Measurements from ENCODE around the gene MCTS1. TPM values are rescaled to one million over a fixed set of nuclear protein-coding genes. Genes with fewer than 3 reads are reported as not detected.
"Not testable (repeated sequence)": the region's sequence is repeated elsewhere in the genome, so short reads cannot be mapped to it uniquely, and the experiment has no call there.

The MCTS1 gene
- total RNA-seq, 1 donor from 2014 or later: 34.7 TPM

- TF ChIP-seq CTCF (IDR thresholded peaks at IDR 0.05; ENCODE audit: unreplicated experiment): no peak
- Mint-ChIP-seq H3K4me3 (ENCODE audit: unreplicated experiment) (no peak overlapping the region), H3K27ac (ENCODE audit: unreplicated experiment) (no peak overlapping the region), H3K36me3 (ENCODE audit: low read depth, unreplicated experiment) (no peaks in the 10 kb centered on the region), H3K27me3 (ENCODE audit: unreplicated experiment) (peaks cover 2% of the 10 kb centered on the region), H3K9me3 (ENCODE audit: unreplicated experiment) (no peaks in the 10 kb centered on the region), H3K4me1 (ENCODE audit: unreplicated experiment) (peaks cover 9% of the 10 kb centered on the region)
- no peak for DNase-seq (ENCODE audit: low spot score)
Measured at GRCh38 chrX:120566817-120567216, 37.1 kb upstream of the MCTS1 start.

- H3K27me3 Mint-ChIP-seq (ENCODE audit: unreplicated experiment): no peaks in the 10 kb centered on the region
- no peak overlapping the region for H3K4me3 Mint-ChIP-seq (ENCODE audit: unreplicated experiment)
- DNase-seq (ENCODE audit: low spot score): no peak
- no peaks in the 10 kb centered on the region for H3K4me1 Mint-ChIP-seq (ENCODE audit: unreplicated experiment)
- H3K9me3 Mint-ChIP-seq (ENCODE audit: unreplicated experiment): no peaks in the 10 kb centered on the region
- TF ChIP-seq CTCF (IDR thresholded peaks at IDR 0.05; ENCODE audit: unreplicated experiment): no peak
- no peaks in the 10 kb centered on the region for H3K36me3 Mint-ChIP-seq (ENCODE audit: low read depth, unreplicated experiment)
- no peak overlapping the region for H3K27ac Mint-ChIP-seq (ENCODE audit: unreplicated experiment)
Measured at GRCh38 chrX:120568035-120568434, 35.9 kb upstream of the MCTS1 start.

GRCh38 chrX:120568609-120569008 is 35.3 kb upstream of the MCTS1 start:
- no peaks in the 10 kb centered on the region for H3K4me1 Mint-ChIP-seq (ENCODE audit: unreplicated experiment)
- no peak overlapping the region for H3K27ac Mint-ChIP-seq (ENCODE audit: unreplicated experiment)
- H3K27me3 Mint-ChIP-seq (ENCODE audit: unreplicated experiment): no peaks in the 10 kb centered on the region
- H3K4me3 Mint-ChIP-seq (ENCODE audit: unreplicated experiment): no peak overlapping the region
- no peak for DNase-seq (ENCODE audit: low spot score)
- H3K9me3 Mint-ChIP-seq (ENCODE audit: unreplicated experiment): no peaks in the 10 kb centered on the region
- H3K36me3 Mint-ChIP-seq (ENCODE audit: low read depth, unreplicated experiment): no peaks in the 10 kb centered on the region
- no peak for TF ChIP-seq CTCF (IDR thresholded peaks at IDR 0.05; ENCODE audit: unreplicated experiment)

GRCh38 chrX:120570011-120570600 is 33.8 kb upstream of the MCTS1 start:
- no peak overlapping the region for H3K27ac Mint-ChIP-seq (ENCODE audit: unreplicated experiment)
- H3K9me3 Mint-ChIP-seq (ENCODE audit: unreplicated experiment): no peaks in the 10 kb centered on the region
- TF ChIP-seq CTCF (IDR thresholded peaks at IDR 0.05; ENCODE audit: unreplicated experiment): no peak
- H3K4me3 Mint-ChIP-seq (ENCODE audit: unreplicated experiment): no peak overlapping the region
- H3K36me3 Mint-ChIP-seq (ENCODE audit: low read depth, unreplicated experiment): no peaks in the 10 kb centered on the region
- H3K27me3 Mint-ChIP-seq (ENCODE audit: unreplicated experiment): no peaks in the 10 kb centered on the region
- H3K4me1 Mint-ChIP-seq (ENCODE audit: unreplicated experiment): no peaks in the 10 kb centered on the region
- DNase-seq (ENCODE audit: low spot score): no peak

- not testable (repeated sequence) for H3K9me3 Mint-ChIP-seq (ENCODE audit: unreplicated experiment); DNase-seq (ENCODE audit: low spot score); H3K4me3 Mint-ChIP-seq (ENCODE audit: unreplicated experiment); H3K27ac Mint-ChIP-seq (ENCODE audit: unreplicated experiment); H3K36me3 Mint-ChIP-seq (ENCODE audit: low read depth, unreplicated experiment); H3K4me1 Mint-ChIP-seq (ENCODE audit: unreplicated experiment); H3K27me3 Mint-ChIP-seq (ENCODE audit: unreplicated experiment)
Measured at GRCh38 chrX:120573806-120574205, 30.1 kb upstream of the MCTS1 start.

Measured in endothelial cell (in vitro differentiated cells).